Right cardiac atrium (tissue), 5 donors: ENCODE results near the gene ZNF558. TPM values are rescaled to one million over a fixed set of nuclear protein-coding genes. Genes with fewer than 3 reads are reported as not detected.

ENCODE experiments used
- ATAC-seq, 2 donors: fragments of 200-7000 bp; cut with Tn5 transposase; one replicate each; pipeline versions ENCODE4 v1.8.0 to v1.9.1; 2020; ENCODE audit warnings: moderate library complexity in 2 of 2, mild to moderate bottlenecking in 1 of 2
- DNase-seq, 3 donors: peaks; one replicate each; pipeline ENCODE4 v3.0.0-alpha.2; 2020
- H3K27ac ChIP-seq: one replicate; pipeline ENCODE4 v1.5.1; 2013; ENCODE audit warnings: mild to moderate bottlenecking, low read length, control low read depth, moderate library complexity
- H3K27me3 ChIP-seq: one replicate; pipeline ENCODE4 v1.6.1; 2013; ENCODE audit not compliant: control insufficient read depth, insufficient read depth
- H3K4me1 ChIP-seq: one replicate; pipeline ENCODE4 v1.6.1; 2013; ENCODE audit warnings: low read length; ENCODE audit not compliant: control insufficient read depth, insufficient read depth
- H3K4me3 ChIP-seq: one replicate; pipeline ENCODE4 v1.5.1; 2013; ENCODE audit warnings: low read length, control low read depth
- H3K9me3 ChIP-seq: one replicate; pipeline ENCODE4 v1.6.1; 2013; ENCODE audit warnings: low read length; ENCODE audit not compliant: control insufficient read depth
- WGBS: extraction: QIAGEN DNeasy Blood & Tissue Kit; methylation state at CpG from one replicate; pipeline ENCODE4 v1.1.7; 2013; 5-methylcytosine and 5-hydroxymethylcytosine counted together
- intact Hi-C, 4 donors: fragments of 100-400 bp; cut with DNase I; formaldehyde crosslinking; loops; one replicate each; pipeline versions ENCODE4 v1.11.0 to v1.14.0; 2022 to 2023
- polyA plus RNA-seq: library from polyadenylated mRNA; stranded (reverse); fragments of 200-250 nt; gene quantifications from one replicate; pipeline ENCODE4 v1.2.3, GENCODE V29; 2013
- total RNA-seq, 4 donors: library from RNA; stranded (reverse); fragmentation: NEBNext Ultra II Directional; extraction: Animal tissue kit (Norgen Biotek cat#: 25700); gene quantifications; one replicate each; pipeline ENCODE4 v1.2.1, GENCODE V29; 2021
- donor health status: healthy with polysubstance abuse.
- donor health status: DM: no; HTN: yes; CAD: no.
- donor health status: DM: no; HTN: no; CAD: no.
- donor health status: DM: no; HTN: yes; CAD: no; lungs with severe emphysema.
- donor health status: DM: yes; HTN: yes; CAD: no.

ZNF558 gene
- total and polyA plus RNA-seq, 5 donors = 7.2 to 15.1 (median 14.4) TPM

GRCh38 chr19:8835877-8836276 lies 3.8 kb upstream of the ZNF558 start:
- Histone ChIP-seq H3K27ac (no peak overlapping the region), H3K4me1 (peaks cover 1% of the 10 kb centered on the region), H3K27me3 (no peaks in the 10 kb centered on the region), H3K9me3 (no peaks in the 10 kb centered on the region), H3K4me3 (no peak overlapping the region)
- intact Hi-C loops = no loop called here
- WGBS = 92% methylated on average over 3 of the region's 3 CpGs
- no peak for DNase-seq
- ATAC-seq = no peak

DNA sequence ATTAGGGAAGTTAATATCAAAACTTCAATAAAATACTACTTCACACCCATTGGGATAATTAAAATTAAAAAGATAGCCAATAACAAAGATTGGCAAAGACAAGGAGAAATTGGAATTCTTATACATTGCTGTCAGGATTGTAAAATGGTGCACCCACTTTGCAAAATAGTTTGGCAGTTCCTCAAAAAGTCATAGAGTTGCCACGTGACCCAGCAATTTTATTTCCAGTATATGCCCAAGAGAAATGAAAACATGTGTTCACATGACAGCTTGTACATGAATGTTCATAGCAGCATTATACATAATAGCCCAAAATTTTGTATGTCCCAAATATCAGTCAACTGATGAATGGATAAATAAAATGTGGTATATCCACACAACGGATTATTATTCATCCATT lies 3.3 kb upstream of the ZNF558 start:
- ATAC-seq (no peak), DNase-seq (no peak)
- Histone ChIP-seq H3K4me3 (no peak overlapping the region), H3K4me1 (peaks cover 1% of the 10 kb centered on the region), H3K27me3 (no peaks in the 10 kb centered on the region), H3K27ac (no peak overlapping the region), H3K9me3 (no peaks in the 10 kb centered on the region)
- 64% methylated on average over 2 of the region's 2 CpGs for WGBS
- intact Hi-C loops = no loop called here

GRCh38 chr19:8831832-8832131 lies 322 bp downstream of the ZNF558 start:
- peaks cover 1% of the 10 kb centered on the region for H3K4me1 ChIP-seq
- peak overlapping the region; percentile 86 for H3K4me3 ChIP-seq
- H3K9me3 ChIP-seq = no peaks in the 10 kb centered on the region
- no peak for DNase-seq
- intact Hi-C loops = no loop called here
- H3K27ac ChIP-seq = peak overlapping the region; percentile 96
- no peaks in the 10 kb centered on the region for H3K27me3 ChIP-seq
- no peak for ATAC-seq
- under 1% methylated on average over 16 of the region's 16 CpGs for WGBS

- intact Hi-C loops = no loop called here
- DNase-seq = no peak
- H3K4me1 ChIP-seq = peaks cover 1% of the 10 kb centered on the region
- no peak overlapping the region for H3K27ac ChIP-seq
- peak overlapping the region; percentile 86 for H3K4me3 ChIP-seq
- no peaks in the 10 kb centered on the region for H3K9me3 ChIP-seq
- WGBS = 51% methylated on average over 6 of the region's 6 CpGs
- no peak for ATAC-seq
- H3K27me3 ChIP-seq = no peaks in the 10 kb centered on the region
Measured at GRCh38 chr19:8831373-8831772, 731 bp downstream of the ZNF558 start.

DNA sequence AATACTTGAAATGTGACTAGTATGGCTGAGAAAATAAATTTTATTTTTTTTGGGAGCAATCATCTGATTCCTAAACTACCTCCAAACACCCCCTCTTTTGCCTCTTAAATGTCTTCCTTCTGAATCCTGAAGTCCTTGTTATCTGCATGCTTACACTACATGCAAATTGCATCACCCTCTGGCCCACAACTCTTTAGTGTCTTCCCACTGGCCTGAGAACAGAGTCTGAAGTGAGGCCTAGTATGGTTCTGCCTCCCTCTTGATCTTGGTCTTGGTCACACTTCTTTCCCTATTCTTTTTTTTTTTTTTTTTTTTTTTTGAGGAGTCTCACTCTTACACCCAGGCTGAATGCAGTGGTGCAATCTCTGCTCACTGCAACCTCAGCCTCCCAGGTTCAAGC lies 4.8 kb downstream of the ZNF558 start:
- intact Hi-C loops = no loop called here
- ATAC-seq (no peak), DNase-seq (no peak)
- no peaks in the 10 kb centered on the region for H3K27me3 ChIP-seq
- H3K27ac ChIP-seq = no peak overlapping the region
- H3K4me1 ChIP-seq = peaks cover 1% of the 10 kb centered on the region
- no peak overlapping the region for H3K4me3 ChIP-seq
- H3K9me3 ChIP-seq = no peaks in the 10 kb centered on the region

DNA sequence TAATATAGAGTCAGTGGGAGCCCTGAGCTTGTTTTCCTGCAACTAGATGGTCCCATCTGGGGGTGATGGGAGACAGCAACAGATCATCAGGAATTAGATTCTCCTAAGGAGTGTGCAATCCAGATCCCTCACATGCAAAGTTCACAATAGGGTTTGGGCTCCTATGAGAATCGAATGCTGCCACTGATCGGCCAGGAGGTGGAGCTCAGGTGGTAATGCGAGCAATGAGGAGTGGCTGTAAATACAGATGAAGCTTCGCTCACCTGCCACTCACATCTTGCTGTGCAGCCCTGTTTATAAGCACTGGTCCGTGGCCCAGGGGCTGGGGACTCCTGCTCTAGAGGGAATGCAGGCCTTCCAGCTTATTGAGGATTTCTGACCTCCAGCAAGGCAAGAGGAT lies 5.7 kb downstream of the ZNF558 start:
- Histone ChIP-seq H3K4me3 (no peak overlapping the region), H3K4me1 (peaks cover under 1% of the 10 kb centered on the region), H3K9me3 (no peaks in the 10 kb centered on the region), H3K27ac (no peak overlapping the region), H3K27me3 (no peaks in the 10 kb centered on the region)
- ATAC-seq (no peak), DNase-seq (no peak)
- 96% methylated on average over 5 of the region's 5 CpGs for WGBS
- intact Hi-C loops = no loop called here

- Histone ChIP-seq H3K9me3 (peaks cover 1% of the 10 kb centered on the region), H3K4me3 (no peak overlapping the region), H3K27me3 (no peaks in the 10 kb centered on the region), H3K27ac (no peak overlapping the region), H3K4me1 (no peaks in the 10 kb centered on the region)
- DNase-seq (no peak), ATAC-seq (no peak)
- 94% methylated on average over 5 of the region's 5 CpGs for WGBS
- intact Hi-C loops = no loop called here
Measured at GRCh38 chr19:8821748-8822241, 10.3 kb downstream of the ZNF558 start.

DNA sequence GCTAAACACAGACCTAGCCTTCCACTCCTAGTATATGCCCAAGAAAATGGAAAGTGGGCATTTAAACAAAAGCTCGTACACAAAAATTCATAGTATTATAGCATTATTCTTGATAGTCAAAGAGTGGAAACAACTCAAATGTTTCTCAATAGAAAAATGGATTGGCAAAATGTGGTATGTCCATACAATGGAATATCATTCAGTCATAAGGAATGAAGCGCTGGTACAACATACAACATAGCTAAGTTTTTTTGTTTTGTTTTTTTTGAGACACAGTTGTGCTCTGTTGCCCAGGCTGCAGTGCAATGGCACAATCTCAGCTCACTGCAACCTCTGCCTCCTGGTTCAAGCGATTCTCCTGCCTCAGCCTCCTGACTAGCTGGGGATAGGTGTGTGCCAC lies 11.9 kb downstream of the ZNF558 start:
- intact Hi-C loops = no loop called here
- WGBS = 99% methylated on average over 3 of the region's 3 CpGs
- Histone ChIP-seq H3K4me1 (no peaks in the 10 kb centered on the region), H3K27me3 (no peaks in the 10 kb centered on the region), H3K27ac (no peak overlapping the region), H3K4me3 (no peak overlapping the region), H3K9me3 (peaks cover 6% of the 10 kb centered on the region)
- DNase-seq (no peak), ATAC-seq (no peak)

GRCh38 chr19:8815780-8816179 lies 16.3 kb downstream of the ZNF558 start:
- no peak overlapping the region for H3K27ac ChIP-seq
- intact Hi-C loops = loop anchor here in 1 of 4 donors (10.0 kb wide), 1 partner anchor 689 kb away; no protein-coding TSS in a partner anchor
- 100% methylated on average over 2 of the region's 2 CpGs for WGBS
- ATAC-seq (no peak), DNase-seq (no peak)
- no peak overlapping the region for H3K4me3 ChIP-seq
- H3K9me3 ChIP-seq = peaks cover 24% of the 10 kb centered on the region
- no peaks in the 10 kb centered on the region for H3K27me3 ChIP-seq
- no peaks in the 10 kb centered on the region for H3K4me1 ChIP-seq

DNA sequence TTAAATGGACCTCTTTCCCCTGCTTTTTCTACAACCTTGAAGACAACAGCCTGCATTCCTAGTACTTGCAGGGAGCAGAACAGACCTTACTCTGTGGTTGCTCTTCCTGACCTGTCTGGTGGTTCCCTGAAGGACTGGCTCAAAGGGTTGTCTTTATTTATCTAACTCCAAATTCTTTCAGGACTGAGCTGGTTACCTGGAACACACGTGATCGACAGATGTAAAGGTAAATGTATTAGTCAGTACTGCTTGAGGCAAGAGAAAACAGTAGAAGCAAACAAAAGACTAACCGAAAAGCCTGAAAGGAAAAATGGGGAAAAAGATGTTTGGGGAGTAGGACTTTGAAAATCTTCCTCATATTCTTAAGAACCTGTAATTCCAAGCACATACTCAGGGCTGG lies 17.9 kb downstream of the ZNF558 start:
- DNase-seq (no peak), ATAC-seq (no peak)
- no peaks in the 10 kb centered on the region for H3K4me1 ChIP-seq
- H3K9me3 ChIP-seq = peaks cover 31% of the 10 kb centered on the region
- WGBS = 97% methylated on average over 3 of the region's 3 CpGs
- no peaks in the 10 kb centered on the region for H3K27me3 ChIP-seq
- H3K4me3 ChIP-seq = no peak overlapping the region
- intact Hi-C loops = loop anchor here in 1 of 4 donors (10.0 kb wide), 1 partner anchor 691 kb away; no protein-coding TSS in a partner anchor
- no peak overlapping the region for H3K27ac ChIP-seq

DNA sequence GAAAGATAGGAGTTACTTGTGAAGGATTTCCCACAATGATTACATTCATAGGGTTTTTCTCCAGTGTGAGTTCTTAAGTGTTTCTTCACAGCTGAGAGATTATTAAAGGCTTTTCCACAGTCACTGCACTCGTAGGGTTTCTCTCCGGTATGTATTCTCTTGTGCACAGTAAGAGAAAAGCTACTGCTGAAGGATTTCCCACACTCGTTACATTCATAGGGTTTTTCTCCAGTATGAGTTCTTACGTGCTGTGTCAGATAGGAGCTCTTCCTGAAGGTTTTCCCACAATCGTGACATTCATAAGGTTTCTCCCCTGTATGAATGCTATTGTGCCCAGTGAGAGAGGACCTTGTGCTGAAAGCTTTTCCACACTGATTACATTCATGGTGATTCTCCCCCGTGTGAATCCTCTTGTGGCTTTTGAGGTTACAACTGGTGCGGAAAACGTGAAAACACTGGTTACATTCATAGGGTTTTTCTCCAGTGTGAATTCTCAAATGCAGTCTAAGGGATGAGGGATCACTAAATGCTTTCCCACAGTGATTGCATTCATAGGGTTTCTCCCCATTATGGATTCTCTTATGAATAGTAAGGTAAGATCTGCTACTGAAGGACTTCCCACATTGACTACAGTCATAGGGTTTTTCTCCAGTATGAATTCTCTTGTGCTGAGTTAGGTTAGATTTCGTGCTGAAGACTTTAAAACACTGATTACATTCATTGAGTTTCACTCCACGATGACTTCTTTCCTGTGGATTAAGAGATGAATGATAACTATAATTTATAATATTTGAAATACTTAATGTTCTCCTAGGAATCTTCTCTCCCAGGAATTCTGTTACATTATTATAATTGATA lies 20.6 kb downstream of the ZNF558 start:
- H3K4me1 ChIP-seq = no peaks in the 10 kb centered on the region
- H3K4me3 ChIP-seq = no peak overlapping the region
- no peak for DNase-seq
- peaks cover 39% of the 10 kb centered on the region for H3K9me3 ChIP-seq
- intact Hi-C loops = loop anchor here in 1 of 4 donors (10.0 kb wide), 1 partner anchor 693 kb away; no protein-coding TSS in a partner anchor
- H3K27ac ChIP-seq = no peak overlapping the region
- no peaks in the 10 kb centered on the region for H3K27me3 ChIP-seq
- ATAC-seq = no peak
- WGBS = 98% methylated on average over 10 of the region's 10 CpGs
